Natural killer cell (primary cell): ENCODE measurements around the gene PRAC2. TPM values are rescaled to one million over a fixed set of nuclear protein-coding genes. Genes with fewer than 3 reads are reported as not detected.

Source experiments
- ATAC-seq, 3 donors: fragments of 150-1000 bp in 2 of 3; fragments of 200-7000 bp in 1 of 3; cut with Tn5 transposase; 1 replicate in 1 of 3; 2 replicates in 2 of 3; pipeline ENCODE4 v1.10.0; 2021; ENCODE audit warnings: mild to moderate bottlenecking in 2 of 3, moderate library complexity in 2 of 3
- DNase-seq, 2 donors: peaks; one replicate each; pipeline versions ENCODE4 v3.0.0 to v3.0.0-alpha.2; 2013 to 2021; ENCODE audit warnings: mixed read lengths in 1 of 2
- H3K27ac ChIP-seq: one replicate; pipeline ENCODE4 v1.5.1; 2013; ENCODE audit warnings: mild to moderate bottlenecking, low read length
- H3K27me3 ChIP-seq: one replicate; pipeline ENCODE4 v1.6.1; 2013; ENCODE audit warnings: low read length; ENCODE audit not compliant: control insufficient read depth, insufficient read depth
- H3K36me3 ChIP-seq: one replicate; pipeline ENCODE4 v1.6.1; 2013; ENCODE audit warnings: low read length; ENCODE audit not compliant: control insufficient read depth, insufficient read depth
- H3K4me1 ChIP-seq: one replicate; pipeline ENCODE4 v1.6.1; 2013; ENCODE audit warnings: low read length; ENCODE audit not compliant: control insufficient read depth, insufficient read depth
- H3K4me3 ChIP-seq: one replicate; pipeline ENCODE4 v1.5.1; 2013; ENCODE audit warnings: low read length
- H3K9me3 ChIP-seq: one replicate; pipeline ENCODE4 v1.6.1; 2013; ENCODE audit warnings: low read length; ENCODE audit not compliant: control insufficient read depth, insufficient read depth
- H3K27ac Mint-ChIP-seq, 2 donors: one replicate each; pipeline ENCODE4 v1.8.0; 2022; ENCODE audit warnings: mild to moderate bottlenecking in 2 of 2, mixed read lengths in 2 of 2, moderate library complexity in 1 of 2
- H3K27me3 Mint-ChIP-seq, 2 donors: one replicate each; pipeline ENCODE4 v1.8.0; 2022; ENCODE audit warnings: low read depth in 2 of 2, mixed read lengths in 2 of 2
- H3K36me3 Mint-ChIP-seq: one replicate; pipeline ENCODE4 v1.8.0; 2022; ENCODE audit warnings: mixed read lengths
- H3K4me1 Mint-ChIP-seq, 2 donors: one replicate each; pipeline ENCODE4 v1.8.0; 2022; ENCODE audit warnings: mixed read lengths in 2 of 2
- H3K4me3 Mint-ChIP-seq: one replicate; pipeline ENCODE4 v1.8.0; 2022; ENCODE audit warnings: mild to moderate bottlenecking, moderate library complexity, mixed read lengths
- H3K9me3 Mint-ChIP-seq, 2 donors: one replicate each; pipeline ENCODE4 v1.8.0; 2022; ENCODE audit warnings: mixed read lengths in 2 of 2
- WGBS: methylation state at CpG from one replicate; pipeline ENCODE4 v1.1.7; 2013; ENCODE audit warnings: missing lambda C conversion rate; ENCODE audit not compliant: insufficient coverage; 5-methylcytosine and 5-hydroxymethylcytosine counted together
- intact Hi-C: fragments of 100-400 bp; cut with micrococcal nuclease; formaldehyde crosslinking; loops from one replicate; pipeline ENCODE4 v1.14.2; 2022
- total RNA-seq, 4 donors: library from RNA; stranded (reverse); fragments of 120-200 nt in 1 of 4; gene quantifications; one replicate each; pipeline versions ENCODE4 v1.2.3 to v1.2.4, GENCODE V29; 2013 to 2022
- TF ChIP-seq, protein P1 (sequence below): fragments of 200-600 bp; IDR thresholded peaks from one replicate; pipeline ENCODE4 v1.8.0; 2022; ENCODE audit warnings: antibody characterized with exemption

The PRAC2 gene
- not detected for total RNA-seq
- not detected for total RNA-seq (2013)

DNA sequence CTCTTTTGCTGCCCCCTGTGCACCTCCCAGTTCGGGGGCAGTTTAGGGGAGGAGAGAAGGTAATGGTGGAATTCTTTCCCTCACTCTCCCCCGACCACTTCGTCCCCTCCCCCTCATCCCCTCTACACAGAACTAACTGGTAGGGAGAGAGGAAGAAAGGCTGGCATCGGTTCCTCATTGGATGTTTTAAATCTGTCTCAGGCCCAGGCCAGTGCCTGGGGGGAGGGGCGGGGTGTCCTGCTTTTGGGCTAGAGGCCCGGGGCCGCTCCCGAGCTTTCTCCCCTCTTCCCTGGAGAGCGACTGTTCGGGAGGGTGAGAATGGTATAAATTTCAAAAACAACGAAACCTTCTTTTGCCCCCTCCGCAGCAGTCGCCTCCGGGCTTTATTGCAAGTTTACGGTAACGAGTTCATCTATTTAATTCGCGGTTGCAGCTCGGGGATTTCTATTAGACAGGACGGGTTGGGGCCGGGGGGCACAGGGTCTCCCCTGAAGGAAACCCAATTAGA, at the start of gene PRAC2:
Gene PRAC2, plus strand, starts transcription at position 271 of the 508 bp plus-strand sequence. CDS start 1,226 bp downstream, outside the sequence.
- Mint-ChIP-seq H3K4me1 (peaks cover 18 to 53% of the 10 kb centered on the region in 2 donors), H3K36me3 (no peaks in the 10 kb centered on the region), H3K4me3 (peak within 1 kb of the TSS; percentile 83), H3K9me3 (no peaks in the 10 kb centered on the region), H3K27ac (peak within 1 kb of the TSS in 1 of 2 donors; percentile 70), H3K27me3 (peaks cover 85% of the 10 kb centered on the region in 2 donors)
- H3K27me3 ChIP-seq, result peaks cover 96% of the 10 kb centered on the region
- peaks cover 51% of the 10 kb centered on the region for H3K4me1 ChIP-seq
- WGBS, result 8% methylated on average over 15 of the region's 21 CpGs
- peaks cover 3% of the 10 kb centered on the region for H3K9me3 ChIP-seq
- H3K4me3 ChIP-seq, result no peak within 1 kb of the TSS
- intact Hi-C loops, result loop anchor here (5.0 to 10.0 kb wide), 4 partner anchors 34 to 978 kb away; partner anchors contain the start of gene HOXB7
- H3K36me3 ChIP-seq, result no peaks in the 10 kb centered on the region
- DNase-seq, result no peak
- TF ChIP-seq, protein P1, sequence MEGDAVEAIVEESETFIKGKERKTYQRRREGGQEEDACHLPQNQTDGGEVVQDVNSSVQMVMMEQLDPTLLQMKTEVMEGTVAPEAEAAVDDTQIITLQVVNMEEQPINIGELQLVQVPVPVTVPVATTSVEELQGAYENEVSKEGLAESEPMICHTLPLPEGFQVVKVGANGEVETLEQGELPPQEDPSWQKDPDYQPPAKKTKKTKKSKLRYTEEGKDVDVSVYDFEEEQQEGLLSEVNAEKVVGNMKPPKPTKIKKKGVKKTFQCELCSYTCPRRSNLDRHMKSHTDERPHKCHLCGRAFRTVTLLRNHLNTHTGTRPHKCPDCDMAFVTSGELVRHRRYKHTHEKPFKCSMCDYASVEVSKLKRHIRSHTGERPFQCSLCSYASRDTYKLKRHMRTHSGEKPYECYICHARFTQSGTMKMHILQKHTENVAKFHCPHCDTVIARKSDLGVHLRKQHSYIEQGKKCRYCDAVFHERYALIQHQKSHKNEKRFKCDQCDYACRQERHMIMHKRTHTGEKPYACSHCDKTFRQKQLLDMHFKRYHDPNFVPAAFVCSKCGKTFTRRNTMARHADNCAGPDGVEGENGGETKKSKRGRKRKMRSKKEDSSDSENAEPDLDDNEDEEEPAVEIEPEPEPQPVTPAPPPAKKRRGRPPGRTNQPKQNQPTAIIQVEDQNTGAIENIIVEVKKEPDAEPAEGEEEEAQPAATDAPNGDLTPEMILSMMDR, result no peak
- no peak within 1 kb of the TSS for H3K27ac ChIP-seq
- no peak for ATAC-seq

DNA sequence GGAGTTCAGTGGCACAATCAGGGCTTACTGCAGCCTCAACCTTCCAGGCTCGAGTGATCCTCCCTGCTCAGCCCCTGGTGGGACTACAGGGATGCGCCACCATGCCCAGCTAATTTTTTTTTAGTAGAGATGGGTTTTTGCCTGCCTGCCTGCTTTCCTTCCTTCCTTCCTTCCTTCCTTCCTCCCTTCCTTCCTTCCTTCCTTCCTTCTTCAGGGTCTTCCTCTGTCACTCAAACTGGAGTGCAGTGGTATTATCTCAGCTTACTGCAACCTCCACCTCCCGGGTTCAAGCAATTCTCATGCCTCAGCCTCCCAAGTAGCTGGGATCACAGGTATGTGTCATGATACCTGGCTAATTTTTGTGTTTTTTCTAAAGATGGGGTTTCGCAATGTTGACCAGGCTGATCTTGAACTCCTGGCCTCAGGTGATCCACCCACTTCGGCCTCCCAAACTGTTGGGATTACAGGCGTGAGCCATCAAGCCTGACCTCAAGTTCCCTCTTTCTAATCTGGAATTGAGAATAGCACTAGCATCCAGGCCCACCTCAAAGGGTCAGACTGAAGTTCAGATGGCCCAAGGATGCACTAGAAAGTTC, 45.9 kb upstream of the PRAC2 start:
- no peaks in the 10 kb centered on the region for H3K36me3 ChIP-seq
- ATAC-seq (no peak), DNase-seq (no peak)
- peaks cover 0 to 4% of the 10 kb centered on the region in 2 donors for H3K4me1 Mint-ChIP-seq
- intact Hi-C loops, result loop anchor here (5.0 kb wide), 1 partner anchor 115 kb away; no protein-coding TSS in a partner anchor
- 75% methylated on average over 5 of the region's 6 CpGs for WGBS
- H3K27me3 ChIP-seq, result peaks cover 4% of the 10 kb centered on the region
- H3K36me3 Mint-ChIP-seq, result no peaks in the 10 kb centered on the region
- peaks cover 26 to 42% of the 10 kb centered on the region in 2 donors for H3K27me3 Mint-ChIP-seq
- H3K27ac ChIP-seq, result no peak overlapping the region
- H3K9me3 Mint-ChIP-seq, result no peaks in the 10 kb centered on the region
- H3K27ac Mint-ChIP-seq, result no peak overlapping the region
- peaks cover 9% of the 10 kb centered on the region for H3K4me1 ChIP-seq
- no peak overlapping the region for H3K4me3 ChIP-seq
- H3K4me3 Mint-ChIP-seq, result no peak overlapping the region
- H3K9me3 ChIP-seq, result no peaks in the 10 kb centered on the region
- TF ChIP-seq, protein P1, result no peak

DNA sequence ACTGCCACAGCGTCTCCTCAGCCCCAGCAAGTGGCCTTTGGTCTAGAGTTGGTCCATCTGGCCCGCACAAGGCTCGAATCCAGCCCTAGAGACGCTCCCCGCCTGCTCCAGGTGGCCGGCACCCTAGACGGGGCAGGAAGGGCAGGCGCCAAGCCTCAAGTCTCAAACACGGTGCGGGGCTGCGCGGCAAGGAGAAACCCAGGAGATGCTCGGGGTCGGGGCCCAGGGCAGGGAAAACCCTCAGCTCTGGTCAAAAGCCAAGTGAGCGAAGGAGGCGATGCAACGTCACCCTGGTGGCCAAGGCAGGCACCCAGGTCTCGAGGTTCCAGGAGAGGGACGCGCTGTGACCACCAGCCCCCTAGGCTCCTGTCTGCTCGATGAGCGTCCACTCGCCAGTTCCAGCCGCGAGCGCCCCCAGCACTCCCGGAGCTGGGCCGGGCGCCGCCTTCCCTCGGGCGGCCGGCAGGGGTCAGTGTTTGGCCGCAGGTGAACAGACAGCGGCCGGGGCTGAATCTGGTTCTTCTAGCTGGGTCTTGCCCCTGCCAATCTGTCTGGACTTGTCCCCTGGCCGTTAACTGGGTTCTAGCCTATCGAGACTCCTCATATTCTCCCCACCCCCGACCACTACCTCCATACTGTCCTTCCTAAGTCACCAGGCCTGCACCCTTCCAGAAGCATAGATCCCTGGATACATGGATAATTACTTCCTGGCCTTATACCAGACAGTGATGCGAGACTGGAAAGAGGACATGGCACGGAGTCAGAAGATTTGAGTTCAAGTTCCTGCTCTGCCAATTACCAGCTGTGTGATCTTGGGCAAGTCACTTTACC, 44.6 kb upstream of the PRAC2 start:
- Mint-ChIP-seq H3K4me1 (peaks cover 0 to 4% of the 10 kb centered on the region in 2 donors), H3K27me3 (peaks cover 32 to 41% of the 10 kb centered on the region in 2 donors), H3K9me3 (no peaks in the 10 kb centered on the region), H3K36me3 (no peaks in the 10 kb centered on the region), H3K27ac (no peak overlapping the region), H3K4me3 (no peak overlapping the region)
- peaks cover 4% of the 10 kb centered on the region for H3K27me3 ChIP-seq
- ATAC-seq (peak; percentile 85 to 99 (median 98)), DNase-seq (peak; percentile 75 to 80)
- peaks cover 9% of the 10 kb centered on the region for H3K4me1 ChIP-seq
- intact Hi-C loops, result loop anchor here (1.0 to 5.0 kb wide), 3 partner anchors 114 to 354 kb away; no protein-coding TSS in a partner anchor
- H3K27ac ChIP-seq, result no peak overlapping the region
- WGBS, result 9% methylated on average over 41 of the region's 41 CpGs
- no peaks in the 10 kb centered on the region for H3K9me3 ChIP-seq
- TF ChIP-seq, protein P1, result peak; percentile 94
- H3K36me3 ChIP-seq, result no peaks in the 10 kb centered on the region
- no peak overlapping the region for H3K4me3 ChIP-seq
